ENCODE measurements around the gene EPHB6. TPM values are rescaled to one million over a fixed set of nuclear protein-coding genes. Genes with fewer than 3 reads are reported as not detected.

EPHB6 gene
- total and polyA plus RNA-seq, 10 of the 15 experiments (the other 5 are each of a cell fraction or from before 2014, with no cell fraction given): 0.06 to 1.3 (median 0.37) TPM; not detected in 2

GRCh38 chr7:142813226-142813625 lies 41.6 kb upstream of the EPHB6 start:
- H3K4me2 ChIP-seq (ENCODE audit: control insufficient read depth, insufficient read depth): no peak overlapping the region
- no peak overlapping the region for H3K9ac ChIP-seq (ENCODE audit: control insufficient read depth, insufficient read depth, low read length)
- ChIA-PET SMC1A (ENCODE audit: uncharacterized antibody, unreplicated experiment) (interaction anchor here (0.8 to 12.9 kb wide), 28 partner anchors 8 to 232 kb away, joined by 3 to 786 read pairs (median 4); partner anchors contain the start of gene EPHB6), CTCF (interaction anchor here (0.9 to 28.6 kb wide), 25 partner anchors 7 to 225 kb away, joined by 3 to 1055 read pairs (median 6); no protein-coding TSS in a partner anchor), RAD21 (ENCODE audit: unreplicated experiment) (interaction anchor here (1.0 to 13.5 kb wide), 20 partner anchors 8 to 228 kb away, joined by 3 to 813 read pairs (median 4); partner anchors contain the start of gene PRSS2), POLR2A (interaction anchor here (1.1 to 15.3 kb wide), 5 partner anchors 9 to 104 kb away, joined by 3 to 325 read pairs (median 4); no protein-coding TSS in a partner anchor)
- no peaks in the 10 kb centered on the region for H4K20me1 ChIP-seq (ENCODE audit: control insufficient read depth, insufficient read depth)
- no peak for DNase-seq (ENCODE audit: low read depth, low spot score)
- BruUV-seq (replicated peaks): no TSS peak
- H3K9me3 ChIP-seq (replicated peaks; ENCODE audit: control insufficient read depth, insufficient read depth, low read length): no peaks in the 10 kb centered on the region
- no peak overlapping the region for H3K4me3 ChIP-seq
- no peak overlapping the region for H3K27ac ChIP-seq (ENCODE audit: control insufficient read depth, insufficient read depth)
- no peaks in the 10 kb centered on the region for H3K36me3 ChIP-seq (ENCODE audit: control insufficient read depth in 2 of 2, insufficient read depth in 2 of 2, low read length in 1 of 2)
- peaks cover 26% of the 10 kb centered on the region for H3K4me1 ChIP-seq (ENCODE audit: control insufficient read depth, insufficient read depth, low read length)
- H2AFZ ChIP-seq (ENCODE audit: control insufficient read depth, low read depth, low read length): no peak overlapping the region
- intact Hi-C loops (cut with micrococcal nuclease; ENCODE audit: unreplicated experiment): no loop called here
- ATAC-seq: no peak
- WGBS (ENCODE audit: insufficient coverage, insufficient replicate concordance, low lambda C conversion rate, missing lambda C conversion rate): 18% methylated on average over 2 of the region's 2 CpGs
- no peak for FAIRE-seq
- no peaks in the 10 kb centered on the region for H3K27me3 ChIP-seq (replicated peaks in 1 of 2; ENCODE audit: control insufficient read depth in 2 of 2, insufficient read depth in 2 of 2, low read length in 1 of 2)
- no peaks in the 10 kb centered on the region for H3K79me2 ChIP-seq (ENCODE audit: control insufficient read depth, insufficient read depth, low read length)
- TF ChIP-seq SMAD1 (IDR thresholded peaks at IDR 0.05; ENCODE audit: low read depth, partially characterized antibody) (no peak), STAT3 (IDR thresholded peaks at IDR 0.05; ENCODE audit: low read depth, low read length) (no peak), PML (IDR thresholded peaks at IDR 0.05; ENCODE audit: low read length) (no peak), ZNF384 (IDR thresholded peaks at IDR 0.05; ENCODE audit: borderline replicate concordance, low read depth, low read length) (no peak), CEBPB (IDR thresholded peaks at IDR 0.05; ENCODE audit: borderline replicate concordance in 1 of 2, low read depth in 2 of 2, low read length in 2 of 2) (no peak), POLR2AphosphoS2 (IDR thresholded peaks at IDR 0.05; ENCODE audit: low read depth, low read length) (no peak), REST (IDR thresholded peaks at IDR 0.05; ENCODE audit: low read depth, low read length) (no peak), ZBTB40 (IDR thresholded peaks at IDR 0.05; ENCODE audit: borderline replicate concordance) (no peak)
- in situ Hi-C loops (cut with MboI): loop anchor here (5.0 kb wide), 2 partner anchors 141 to 181 kb away; no protein-coding TSS in a partner anchor
